NCI-H128 (cell line): Measurements from ENCODE around the gene LAMA2.

Experiments
- DNase-seq: peaks from one replicate; lab custom pipeline; 2025; ENCODE audit not compliant: unreplicated experiment; lab: John Stamatoyannopoulos, UW

Gene LAMA2

GRCh38 chr6:129500958-129501739 lies 618.2 kb downstream of the LAMA2 start:
- DNase-seq, result no peak

GRCh38 chr6:129501740-129502660 lies 619.1 kb downstream of the LAMA2 start:
- no peak for DNase-seq

GRCh38 chr6:129504456-129504855 lies 621.5 kb downstream of the LAMA2 start:
- DNase-seq, result no peak

- DNase-seq, result no peak
These were observed 624.3 kb downstream of the LAMA2 start for GRCh38 chr6:129507059-129507807.

- DNase-seq, result no peak
These were observed 624.9 kb downstream of the LAMA2 start for GRCh38 chr6:129507846-129508245.

GRCh38 chr6:129508477-129509145 lies 625.7 kb downstream of the LAMA2 start:
- no peak for DNase-seq

GRCh38 chr6:129510950-129511349 lies 628.0 kb downstream of the LAMA2 start:
- no peak for DNase-seq

- DNase-seq, result no peak
These were observed 630.5 kb downstream of the LAMA2 start for GRCh38 chr6:129513471-129513870.

- no peak for DNase-seq
These were observed 632.1 kb downstream of the LAMA2 start for GRCh38 chr6:129515004-129515403.

GRCh38 chr6:129516005-129516404 lies 633.1 kb downstream of the LAMA2 start:
- DNase-seq, result no peak

GRCh38 chr6:129516787-129517186 lies 633.8 kb downstream of the LAMA2 start:
- DNase-seq, result no peak

- DNase-seq, result no peak
These were observed 634.4 kb downstream of the LAMA2 start for GRCh38 chr6:129517288-129517687.

- no peak for DNase-seq
These were observed 636.8 kb downstream of the LAMA2 start for GRCh38 chr6:129519750-129520149.

- no peak for DNase-seq
These were observed 639.0 kb downstream of the LAMA2 start for GRCh38 chr6:129521946-129522345.

GRCh38 chr6:129523816-129524215 lies 640.9 kb downstream of the LAMA2 start:
- no peak for DNase-seq

- DNase-seq, result no peak
These were observed 642.1 kb downstream of the LAMA2 start for GRCh38 chr6:129525055-129525454.

- no peak for DNase-seq
These were observed 652.0 kb downstream of the LAMA2 start for GRCh38 chr6:129534926-129535325.

GRCh38 chr6:129536271-129536670 lies 653.3 kb downstream of the LAMA2 start:
- DNase-seq, result no peak

- no peak for DNase-seq
These were observed 656.1 kb downstream of the LAMA2 start for GRCh38 chr6:129539032-129539431.

- DNase-seq, result no peak
These were observed 659.8 kb downstream of the LAMA2 start for GRCh38 chr6:129542705-129543104.

- DNase-seq, result no peak
These were observed 661.0 kb downstream of the LAMA2 start for GRCh38 chr6:129543981-129544380.
